Body of pancreas (tissue), 4 donors: Measurements from ENCODE around the gene USP6NL.

Experiments used
- CTCF ChIP-seq, 7 experiments: fragments of 450-650 bp in 4 of 7; fragments of 200-600 bp in 3 of 7; sonication (generic) in 3 of 7; IDR thresholded peaks; one replicate each; pipeline ENCODE4 v1.5.1; 2016 to 2019; ENCODE audit warnings: antibody characterized with exemption in 7 of 7
- POLR2A ChIP-seq, 3 donors: fragments of 450-650 bp; IDR thresholded peaks; one replicate each; pipeline ENCODE4 v1.6.1; 2016; ENCODE audit warnings: antibody characterized with exemption in 3 of 3, mild to moderate bottlenecking in 2 of 3

GRCh38 chr10:11597470-11597869, 14.0 kb downstream of the USP6NL start:
- TF ChIP-seq POLR2A (IDR thresholded peaks at IDR 0.05) (no peak), CTCF (IDR thresholded peaks at IDR 0.05) (no peak)
